Prostate gland (tissue), 2 donors: Measurements from ENCODE around the gene TCF7L1.

Experiments
- CTCF ChIP-seq, 4 experiments: fragments of 200-600 bp in 2 of 4; fragments of 450-650 bp in 2 of 4; sonication (generic) in 2 of 4; IDR thresholded peaks; 1 replicate in 3 of 4; 2 replicates in 1 of 4; pipeline ENCODE4 v1.5.1; 2016 to 2019; ENCODE audit warnings: antibody characterized with exemption in 4 of 4, mild to moderate bottlenecking in 2 of 4, moderate library complexity in 2 of 4
- POLR2A ChIP-seq: fragments of 450-650 bp; IDR thresholded peaks from one replicate; pipeline ENCODE4 v1.6.1; 2016; ENCODE audit warnings: antibody characterized with exemption, mild to moderate bottlenecking
- POLR2AphosphoS5 ChIP-seq: sonication (generic); formaldehyde crosslinking; IDR thresholded peaks from one replicate; pipeline ENCODE4 v1.6.1; 2017; ENCODE audit warnings: antibody characterized with exemption

DNA sequence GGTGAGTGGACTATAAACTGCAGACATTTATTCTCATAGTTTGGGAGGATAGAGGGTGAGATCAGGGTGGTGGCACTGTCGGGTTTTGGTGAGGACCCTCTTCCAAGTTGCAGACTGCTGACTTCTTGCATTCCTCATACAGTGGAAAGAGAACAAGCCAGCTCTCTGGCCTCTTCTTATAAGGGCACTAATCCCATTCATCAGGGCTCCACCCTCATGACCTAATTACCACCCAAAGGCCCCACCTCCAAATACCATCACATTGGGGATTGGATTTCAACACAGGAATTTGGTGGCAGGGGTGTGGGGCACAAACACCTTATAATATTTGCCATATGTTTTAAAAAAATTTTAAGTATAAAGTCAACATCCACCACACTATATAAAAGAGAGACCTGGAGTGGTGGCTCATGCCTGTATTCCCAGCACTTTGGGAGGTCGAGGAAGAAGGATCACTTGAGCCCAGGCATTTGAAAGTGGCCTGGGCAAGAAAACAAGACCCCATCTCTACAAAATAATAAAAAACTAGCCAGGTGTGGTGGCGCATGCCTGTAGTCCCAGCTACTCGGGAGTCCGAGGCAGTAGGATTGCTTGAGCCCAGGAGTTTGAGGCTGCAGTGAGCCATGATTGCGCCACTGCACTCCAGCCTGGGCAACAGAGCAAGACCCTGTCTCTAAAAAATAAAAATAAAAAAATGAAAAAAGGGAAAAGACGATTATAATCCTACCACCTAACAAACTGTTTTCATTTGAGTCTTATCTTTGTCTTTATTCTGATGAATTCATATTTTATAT is 44.0 kb downstream of the TCF7L1 start:
- no peak for TF ChIP-seq CTCF (IDR thresholded peaks at IDR 0.05)
- TF ChIP-seq POLR2A: no peak
- no peak for TF ChIP-seq POLR2AphosphoS5
